PC-9 (cell line): Measurements from ENCODE around the gene KREMEN1. TPM values are rescaled to one million over a fixed set of nuclear protein-coding genes. Genes with fewer than 3 reads are reported as not detected.

Source experiments
- BruUV-seq: library from RNA; stranded (reverse); fragments of 400-500 nt; replicated peaks from 2 replicates; lab custom pipeline; 2021; lab: Mats Ljungman, UMichigan
- CTCF ChIA-PET: fragments of 300-600 bp; sonication (Branson Sonifier 250); formaldehyde crosslinking; loops from one replicate; lab custom pipeline; 2022; ENCODE audit warnings: antibody characterized with exemption; lab: Charles Lee
- POLR2A ChIA-PET: fragments of 300-600 bp; sonication (Branson Sonifier 250); formaldehyde crosslinking; loops from one replicate; lab custom pipeline; 2022; ENCODE audit warnings: antibody characterized with exemption; ENCODE audit not compliant: unreplicated experiment; lab: Charles Lee
- DNase-seq, 2 experiments: peaks; one replicate each; pipeline versions ENCODE4 v3.0.0 to v3.0.0-alpha.2; 2015 to 2022; ENCODE audit warnings: mixed read lengths in 1 of 2
- H2AFZ ChIP-seq: fragments of 200-600 bp; sonication (generic); 2 replicates; pipeline ENCODE4 v1.8.1; 2017; ENCODE audit warnings: antibody characterized with exemption
- H3F3A ChIP-seq: fragments of 200-600 bp; sonication (generic); 2 replicates; pipeline ENCODE4 v1.8.1; 2017; ENCODE audit warnings: antibody characterized with exemption, mild to moderate bottlenecking, low read depth; ENCODE audit not compliant: insufficient read depth
- H3K27ac ChIP-seq: fragments of 200-600 bp; sonication (generic); 2 replicates; pipeline ENCODE4 v1.6.1; 2016; ENCODE audit warnings: mixed run types
- H3K27me3 ChIP-seq: fragments of 200-600 bp; sonication (generic); 2 replicates; pipeline ENCODE4 v1.6.1; 2016; ENCODE audit warnings: low read depth, mixed run types; ENCODE audit not compliant: insufficient read depth
- H3K36me3 ChIP-seq: fragments of 200-600 bp; sonication (generic); 2 replicates; pipeline ENCODE4 v1.6.1; 2016; ENCODE audit warnings: low read depth, mixed run types
- H3K4me1 ChIP-seq: fragments of 200-600 bp; sonication (generic); replicated peaks from 2 replicates; pipeline ENCODE4 v1.6.1; 2016; ENCODE audit warnings: mixed run types; ENCODE audit not compliant: insufficient read depth
- H3K4me2 ChIP-seq: fragments of 200-600 bp; sonication (generic); 2 replicates; pipeline ENCODE4 v1.6.1; 2017; ENCODE audit warnings: mixed run types
- H3K4me3 ChIP-seq: fragments of 200-600 bp; sonication (generic); 2 replicates; pipeline ENCODE4 v1.6.1; 2016; ENCODE audit warnings: mixed run types
- H3K79me2 ChIP-seq: fragments of 200-600 bp; sonication (generic); 2 replicates; pipeline ENCODE4 v1.6.1; 2017; ENCODE audit warnings: low read depth, mixed run types
- H3K9me2 ChIP-seq: fragments of 200-600 bp; sonication (generic); 2 replicates; pipeline ENCODE4 v1.8.1; 2017; ENCODE audit warnings: mild to moderate bottlenecking; ENCODE audit not compliant: insufficient read depth
- H3K9me3 ChIP-seq: fragments of 200-600 bp; sonication (generic); 2 replicates; pipeline ENCODE4 v1.8.1; 2016; ENCODE audit warnings: low read depth; ENCODE audit not compliant: insufficient read depth
- H4K20me1 ChIP-seq: fragments of 200-600 bp; sonication (generic); 2 replicates; pipeline ENCODE4 v1.8.1; 2017; ENCODE audit not compliant: insufficient read depth
- CTCF ChIP-seq: fragments of 200-600 bp; sonication (generic); conservative IDR thresholded peaks from 2 replicates; pipeline ENCODE4 v1.6.1; 2017; ENCODE audit warnings: mixed run types, antibody characterized with exemption, mild to moderate bottlenecking, moderate library complexity
- EZH2 ChIP-seq: fragments of 200-600 bp; sonication (generic); IDR thresholded peaks from 2 replicates; pipeline ENCODE4 v1.8.0; 2017; ENCODE audit warnings: antibody characterized with exemption, low read depth
- intact Hi-C: fragments of 100-400 bp; cut with micrococcal nuclease; formaldehyde crosslinking; loops from one replicate; pipeline ENCODE4 v1.10.0; 2022; ENCODE audit not compliant: unreplicated experiment
- total RNA-seq: library from RNA; stranded (reverse); gene quantifications from 2 replicates; pipeline ENCODE4 v1.2.3, GENCODE V29; 2021

The KREMEN1 gene
- total RNA-seq, 1 experiment from 2014 or later = 6.1 TPM

- no peaks in the 10 kb centered on the region for H3K4me1 ChIP-seq
- ChIA-PET CTCF (no interaction called here), POLR2A (no interaction called here)
- H4K20me1 ChIP-seq = no peaks in the 10 kb centered on the region
- intact Hi-C loops = no loop called here
- H3F3A ChIP-seq = no peaks in the 10 kb centered on the region; the same call in 1 of the 2 replicates
- H3K79me2 ChIP-seq = no peaks in the 10 kb centered on the region
- no peak overlapping the region for H3K4me2 ChIP-seq
- TF ChIP-seq EZH2 = no peak
- no peak for TF ChIP-seq CTCF
- H3K27ac ChIP-seq = no peak overlapping the region
- H3K9me3 ChIP-seq = no peaks in the 10 kb centered on the region
- H3K9me2 ChIP-seq = no peaks in the 10 kb centered on the region
- BruUV-seq = no TSS peak
- H3K4me3 ChIP-seq = no peak overlapping the region
- H3K36me3 ChIP-seq = no peaks in the 10 kb centered on the region
- H3K27me3 ChIP-seq = no peaks in the 10 kb centered on the region
- no peak overlapping the region for H2AFZ ChIP-seq
- DNase-seq = no peak
Measured at GRCh38 chr22:29142116-29142515, 69.3 kb downstream of the KREMEN1 start.

GRCh38 chr22:29143941-29144785 is 71.3 kb downstream of the KREMEN1 start:
- POLR2A ChIA-PET = no interaction called here
- no peaks in the 10 kb centered on the region for H3K9me3 ChIP-seq
- H3K4me1 ChIP-seq = no peaks in the 10 kb centered on the region
- H3K79me2 ChIP-seq = no peaks in the 10 kb centered on the region
- intact Hi-C loops = no loop called here
- H3F3A ChIP-seq = no peaks in the 10 kb centered on the region; the same call in 1 of the 2 replicates
- H3K4me3 ChIP-seq = no peak overlapping the region
- H2AFZ ChIP-seq = no peak overlapping the region
- H3K36me3 ChIP-seq = no peaks in the 10 kb centered on the region
- H3K9me2 ChIP-seq = no peaks in the 10 kb centered on the region
- no peak for TF ChIP-seq EZH2
- TF ChIP-seq CTCF = no peak
- CTCF ChIA-PET = no interaction called here
- H3K4me2 ChIP-seq = no peak overlapping the region
- H3K27me3 ChIP-seq = no peaks in the 10 kb centered on the region
- H4K20me1 ChIP-seq = no peaks in the 10 kb centered on the region
- H3K27ac ChIP-seq = no peak overlapping the region
- no TSS peak for BruUV-seq
- no peak for DNase-seq

GRCh38 chr22:29144786-29145160 is 71.9 kb downstream of the KREMEN1 start:
- ChIA-PET CTCF (no interaction called here), POLR2A (no interaction called here)
- no peak overlapping the region for H3K4me3 ChIP-seq
- no peak overlapping the region for H3K27ac ChIP-seq
- H3K9me3 ChIP-seq = no peaks in the 10 kb centered on the region
- H3K27me3 ChIP-seq = no peaks in the 10 kb centered on the region
- no peak overlapping the region for H3K4me2 ChIP-seq
- no TSS peak for BruUV-seq
- H3K79me2 ChIP-seq = no peaks in the 10 kb centered on the region
- no peaks in the 10 kb centered on the region for H3K4me1 ChIP-seq
- intact Hi-C loops = no loop called here
- no peak for TF ChIP-seq CTCF
- H3K36me3 ChIP-seq = no peaks in the 10 kb centered on the region
- H3F3A ChIP-seq = no peaks in the 10 kb centered on the region; the same call in 1 of the 2 replicates
- no peak overlapping the region for H2AFZ ChIP-seq
- H3K9me2 ChIP-seq = no peaks in the 10 kb centered on the region
- no peaks in the 10 kb centered on the region for H4K20me1 ChIP-seq
- no peak for DNase-seq
